CD4-positive, alpha-beta T cell treated with Interferon alpha-2 for 1 hour (primary cell): Measurements from ENCODE around the gene ATXN7L1.
"Not testable (repeated sequence)": the region's sequence is repeated elsewhere in the genome, so short reads cannot be mapped to it uniquely, and the experiment has no call there.

Experiments used
- DNase-seq, 2 donors: peaks; one replicate each; pipeline ENCODE4 v3.0.0-alpha.2; 2020 to 2022

ATXN7L1 gene

GRCh38 chr7:105800442-105800841 is 76.0 kb downstream of the ATXN7L1 start:
- no peak for DNase-seq

GRCh38 chr7:105799677-105800076 is 76.7 kb downstream of the ATXN7L1 start:
- no peak for DNase-seq

GRCh38 chr7:105799006-105799405 is 77.4 kb downstream of the ATXN7L1 start:
- DNase-seq = no peak

GRCh38 chr7:105797652-105798051 is 78.7 kb downstream of the ATXN7L1 start:
- DNase-seq = no peak

- DNase-seq = no peak
Observed at GRCh38 chr7:105796365-105796764, 80.0 kb downstream of the ATXN7L1 start.

- DNase-seq = no peak
Observed at GRCh38 chr7:105794741-105795729, 81.4 kb downstream of the ATXN7L1 start.

- no peak for DNase-seq
Observed at GRCh38 chr7:105792488-105793370, 83.7 kb downstream of the ATXN7L1 start.

- no peak for DNase-seq
Observed at GRCh38 chr7:105791926-105792325, 84.5 kb downstream of the ATXN7L1 start.

GRCh38 chr7:105790996-105791395 is 85.4 kb downstream of the ATXN7L1 start:
- DNase-seq = no peak

GRCh38 chr7:105790452-105790851 is 85.9 kb downstream of the ATXN7L1 start:
- DNase-seq = not testable (repeated sequence)

- no peak for DNase-seq
Observed at GRCh38 chr7:105788816-105789349, 87.5 kb downstream of the ATXN7L1 start.

- DNase-seq = no peak
Observed at GRCh38 chr7:105788356-105788755, 88.0 kb downstream of the ATXN7L1 start.

- DNase-seq = no peak
Observed at GRCh38 chr7:105787793-105788192, 88.6 kb downstream of the ATXN7L1 start.

GRCh38 chr7:105786520-105787470 is 89.6 kb downstream of the ATXN7L1 start:
- no peak for DNase-seq

- no peak for DNase-seq
Observed at GRCh38 chr7:105782391-105783042, 93.9 kb downstream of the ATXN7L1 start.

- no peak for DNase-seq
Observed at GRCh38 chr7:105779856-105780780, 96.3 kb downstream of the ATXN7L1 start.

- DNase-seq = no peak
Observed at GRCh38 chr7:105778956-105779355, 97.4 kb downstream of the ATXN7L1 start.

GRCh38 chr7:105776986-105777910 is 99.2 kb downstream of the ATXN7L1 start:
- no peak for DNase-seq
